PC-9 (cell line): Measurements from ENCODE around the gene KDM1B.

Experiments
- CTCF ChIP-seq: fragments of 200-600 bp; sonication (generic); conservative IDR thresholded peaks from 2 replicates; pipeline ENCODE4 v1.6.1; 2017; ENCODE audit warnings: mixed run types, antibody characterized with exemption, mild to moderate bottlenecking, moderate library complexity
- EZH2 ChIP-seq: fragments of 200-600 bp; sonication (generic); IDR thresholded peaks from 2 replicates; pipeline ENCODE4 v1.8.0; 2017; ENCODE audit warnings: antibody characterized with exemption, low read depth

GRCh38 chr6:18266523-18266912 is 111.3 kb downstream of the KDM1B start:
- TF ChIP-seq CTCF: no peak
- no peak for TF ChIP-seq EZH2
